HepG2 (cell line): ENCODE measurements around the gene INKA2. TPM values are rescaled to one million over a fixed set of nuclear protein-coding genes. Genes with fewer than 3 reads are reported as not detected.

ENCODE experiments used
- CBX5 ChIP-seq: sonication (generic); formaldehyde crosslinking; IDR thresholded peaks from 2 replicates; pipeline ENCODE4 v1.4.0; 2020; ENCODE audit warnings: missing genetic modification reagents, borderline replicate concordance
- EEA1 ChIP-seq: sonication (generic); formaldehyde crosslinking; IDR thresholded peaks from 2 replicates; pipeline ENCODE4 v1.5.1; 2020; ENCODE audit warnings: mild to moderate bottlenecking, missing genetic modification reagents, borderline replicate concordance
- ETV5 ChIP-seq: IDR thresholded peaks from 2 replicates; pipeline ENCODE4 v1.6.1; 2018; ENCODE audit warnings: missing biosample characterization, missing genetic modification reagents, inconsistent platforms, borderline replicate concordance
- GATAD1 ChIP-seq: IDR thresholded peaks from 2 replicates; pipeline ENCODE4 v1.6.1; 2016; ENCODE audit warnings: missing genetic modification reagents, missing compliant biosample characterization
- GTF2F1 ChIP-seq: fragments of 150-350 bp; IDR thresholded peaks from 2 replicates; pipeline ENCODE4 v1.6.1; 2014; ENCODE audit warnings: low read length
- HNF4G ChIP-seq, 2 experiments: sonication (generic) in 1 of 2; formaldehyde crosslinking in 1 of 2; IDR thresholded peaks; 2 replicates each; pipeline versions ENCODE4 v1.4.0 to v1.6.1; 2011 to 2020; ENCODE audit warnings: borderline replicate concordance in 2 of 2, low read depth in 2 of 2, mild to moderate bottlenecking in 2 of 2, low read length in 1 of 2, missing genetic modification reagents in 1 of 2, moderate library complexity in 1 of 2
- KLF6 ChIP-seq: IDR thresholded peaks from 2 replicates; pipeline ENCODE4 v1.8.0; 2016; ENCODE audit warnings: missing biosample characterization, missing genetic modification reagents
- PHF21A ChIP-seq: sonication (generic); formaldehyde crosslinking; IDR thresholded peaks from 2 replicates; pipeline ENCODE4 v1.5.0; 2020; ENCODE audit warnings: mild to moderate bottlenecking, missing genetic modification reagents
- PITX1 ChIP-seq: sonication (generic); formaldehyde crosslinking; IDR thresholded peaks from 2 replicates; pipeline ENCODE4 v1.5.1; 2020; ENCODE audit warnings: mild to moderate bottlenecking, missing genetic modification reagents
- RNF2 ChIP-seq: fragments of 450-650 bp; conservative IDR thresholded peaks from 2 replicates; pipeline ENCODE4 v1.6.1; 2016; ENCODE audit warnings: low read depth
- SETDB1 ChIP-seq: sonication (generic); formaldehyde crosslinking; IDR thresholded peaks from 2 replicates; pipeline ENCODE4 v1.5.1; 2020; ENCODE audit warnings: missing genetic modification reagents, mild to moderate bottlenecking, borderline replicate concordance
- SKI ChIP-seq: fragments of 450-650 bp; IDR thresholded peaks from one replicate; pipeline ENCODE4 v1.6.1; 2018; ENCODE audit warnings: mild to moderate bottlenecking; ENCODE audit not compliant: partially characterized antibody
- ZMAT3 ChIP-seq: sonication (generic); formaldehyde crosslinking; conservative IDR thresholded peaks from 2 replicates; pipeline ENCODE4 v1.7.0; 2021; ENCODE audit warnings: missing genetic modification reagents
- ZNF136 ChIP-seq: sonication (generic); formaldehyde crosslinking; IDR thresholded peaks from 2 replicates; pipeline ENCODE4 v1.8.1; 2022; ENCODE audit warnings: low read depth, mild to moderate bottlenecking, moderate library complexity, missing genetic modification reagents
- ZNF17 ChIP-seq: sonication (generic); formaldehyde crosslinking; IDR thresholded peaks from 2 replicates; pipeline ENCODE4 v1.5.0; 2020; ENCODE audit warnings: mild to moderate bottlenecking, missing genetic modification reagents
- ZNF224 ChIP-seq: sonication (generic); formaldehyde crosslinking; IDR thresholded peaks from 2 replicates; pipeline ENCODE4 v1.5.0; 2020; ENCODE audit warnings: mild to moderate bottlenecking, missing genetic modification reagents
- polyA plus RNA-seq, 8 experiments: library from polyadenylated mRNA; depleted of rRNA in 3 of 8; stranded (reverse) in 7 of 8; unstranded in 1 of 8; fragments of >200 nt; fragmentation: Illumina TruSeq in 4 of 8; extraction: Trizol in 4 of 8; gene quantifications; 2 replicates each; pipeline versions ENCODE4 v1.2.1 to v1.2.3, GENCODE V29; 2011 to 2016; ENCODE audit warnings: low read depth in 4 of 8, missing spikeins in 1 of 8, mixed read lengths in 1 of 8; ENCODE audit not compliant: insufficient read depth in 1 of 8
- total RNA-seq, 5 experiments: library from RNA; depleted of rRNA; stranded (reverse); fragments of >200 nt; fragmentation: Illumina TruSeq; extraction: Trizol; gene quantifications; 2 replicates each; pipeline ENCODE4 v1.2.3, GENCODE V29; 2016; ENCODE audit warnings: low read depth in 1 of 5
- TF ChIP-seq, protein P1 (sequence below): sonication (generic); formaldehyde crosslinking; IDR thresholded peaks from 2 replicates; pipeline ENCODE4 v1.4.0; 2020; ENCODE audit warnings: missing genetic modification reagents
- TF ChIP-seq, protein P2 (sequence below): sonication (generic); formaldehyde crosslinking; IDR thresholded peaks from 2 replicates; pipeline ENCODE4 v1.5.1; 2020; ENCODE audit warnings: missing genetic modification reagents, mild to moderate bottlenecking, borderline replicate concordance
- TF ChIP-seq, protein P3 (sequence below): sonication (generic); formaldehyde crosslinking; IDR thresholded peaks from 2 replicates; pipeline ENCODE4 v1.4.0; 2020; ENCODE audit warnings: missing genetic modification reagents, low read depth, mild to moderate bottlenecking, borderline replicate concordance
- TF ChIP-seq, protein P4 (sequence below): IDR thresholded peaks from 2 replicates; pipeline ENCODE4 v1.6.1; 2016

INKA2 gene
- total and polyA plus RNA-seq, 2 of the 13 experiments (the other 11 are each of a cell fraction or from before 2014, with no cell fraction given), result 2.6 to 4.6 TPM

DNA sequence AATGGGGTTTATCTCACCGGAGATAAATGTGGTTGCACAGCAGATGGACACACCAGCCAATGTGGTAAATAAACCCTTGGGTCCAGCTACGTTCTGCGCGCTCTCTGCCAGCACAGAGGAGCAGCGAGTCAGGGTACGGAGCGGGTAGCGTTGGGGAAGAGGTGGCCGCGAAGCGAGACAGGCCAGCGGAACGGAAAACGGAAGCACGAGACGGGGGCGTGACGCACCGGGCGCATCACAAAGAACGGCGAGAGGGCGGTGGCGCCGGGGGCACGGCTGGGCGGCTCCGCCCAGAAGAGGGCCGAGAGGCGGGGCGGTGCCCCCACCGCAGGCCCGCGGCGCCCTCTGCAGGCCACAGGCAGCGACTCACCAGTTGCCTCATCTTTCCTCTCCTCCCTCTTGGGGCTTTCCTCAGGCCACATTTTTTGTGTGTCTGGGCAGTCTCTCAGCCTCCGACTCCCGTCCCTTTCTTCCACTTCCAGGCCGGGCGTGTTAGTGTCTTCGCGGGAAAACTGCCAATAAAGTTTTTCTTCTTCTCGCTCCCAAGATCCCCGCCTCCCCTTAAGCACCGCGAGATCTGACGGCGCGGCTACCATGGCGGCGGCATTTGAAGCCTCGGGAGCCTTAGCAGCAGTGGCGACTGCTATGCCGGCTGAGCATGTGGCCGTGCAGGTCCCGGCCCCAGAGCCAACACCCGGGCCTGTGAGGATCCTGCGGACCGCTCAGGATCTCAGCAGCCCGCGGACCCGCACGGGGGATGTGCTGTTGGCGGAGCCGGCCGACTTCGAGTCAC is 16.3 kb upstream of the INKA2 start, which contains the start of gene DDX20 (continued):
- TF ChIP-seq CBX5 (CRISPR knock-in tag) (peak; percentile 38; the same call in 1 of the 2 replicates), ZNF17 (no peak), SKI (peak; percentile 61), RNF2 (peak; percentile 92; the same call in 1 of the 2 replicates), GTF2F1 (peak; percentile 81), KLF6 (CRISPR knock-in tag) (peak; percentile 94), ZMAT3 (CRISPR knock-in tag) (0 out of 2 replicates have a peak, but pooled peaks have one; percentile 59), ZNF136 (CRISPR knock-in tag) (0 out of 2 replicates have a peak, but pooled peaks have one; percentile 22), EEA1 (no peak; the same call in 1 of the 2 replicates), ETV5 (CRISPR knock-in tag) (peak; percentile 57), ZNF224 (CRISPR knock-in tag) (peak; percentile 25; the same call in 1 of the 2 replicates), HNF4G (IDR thresholded peaks at IDR 0.05; ENCODE audit: borderline replicate concordance, low read depth, low read length) (no peak), HNF4G (CRISPR knock-in tag; IDR thresholded peaks at IDR 0.05; ENCODE audit: borderline replicate concordance, low read depth) (0 out of 2 replicates have a peak, but pooled peaks have one; percentile 16), PHF21A (CRISPR knock-in tag) (no peak; the same call in 1 of the 2 replicates), SETDB1 (CRISPR knock-in tag) (no peak), GATAD1 (CRISPR knock-in tag) (peak; percentile 95), PITX1 (CRISPR knock-in tag) (peak; percentile 66; the same call in 1 of the 2 replicates)
- TF ChIP-seq, protein P1, sequence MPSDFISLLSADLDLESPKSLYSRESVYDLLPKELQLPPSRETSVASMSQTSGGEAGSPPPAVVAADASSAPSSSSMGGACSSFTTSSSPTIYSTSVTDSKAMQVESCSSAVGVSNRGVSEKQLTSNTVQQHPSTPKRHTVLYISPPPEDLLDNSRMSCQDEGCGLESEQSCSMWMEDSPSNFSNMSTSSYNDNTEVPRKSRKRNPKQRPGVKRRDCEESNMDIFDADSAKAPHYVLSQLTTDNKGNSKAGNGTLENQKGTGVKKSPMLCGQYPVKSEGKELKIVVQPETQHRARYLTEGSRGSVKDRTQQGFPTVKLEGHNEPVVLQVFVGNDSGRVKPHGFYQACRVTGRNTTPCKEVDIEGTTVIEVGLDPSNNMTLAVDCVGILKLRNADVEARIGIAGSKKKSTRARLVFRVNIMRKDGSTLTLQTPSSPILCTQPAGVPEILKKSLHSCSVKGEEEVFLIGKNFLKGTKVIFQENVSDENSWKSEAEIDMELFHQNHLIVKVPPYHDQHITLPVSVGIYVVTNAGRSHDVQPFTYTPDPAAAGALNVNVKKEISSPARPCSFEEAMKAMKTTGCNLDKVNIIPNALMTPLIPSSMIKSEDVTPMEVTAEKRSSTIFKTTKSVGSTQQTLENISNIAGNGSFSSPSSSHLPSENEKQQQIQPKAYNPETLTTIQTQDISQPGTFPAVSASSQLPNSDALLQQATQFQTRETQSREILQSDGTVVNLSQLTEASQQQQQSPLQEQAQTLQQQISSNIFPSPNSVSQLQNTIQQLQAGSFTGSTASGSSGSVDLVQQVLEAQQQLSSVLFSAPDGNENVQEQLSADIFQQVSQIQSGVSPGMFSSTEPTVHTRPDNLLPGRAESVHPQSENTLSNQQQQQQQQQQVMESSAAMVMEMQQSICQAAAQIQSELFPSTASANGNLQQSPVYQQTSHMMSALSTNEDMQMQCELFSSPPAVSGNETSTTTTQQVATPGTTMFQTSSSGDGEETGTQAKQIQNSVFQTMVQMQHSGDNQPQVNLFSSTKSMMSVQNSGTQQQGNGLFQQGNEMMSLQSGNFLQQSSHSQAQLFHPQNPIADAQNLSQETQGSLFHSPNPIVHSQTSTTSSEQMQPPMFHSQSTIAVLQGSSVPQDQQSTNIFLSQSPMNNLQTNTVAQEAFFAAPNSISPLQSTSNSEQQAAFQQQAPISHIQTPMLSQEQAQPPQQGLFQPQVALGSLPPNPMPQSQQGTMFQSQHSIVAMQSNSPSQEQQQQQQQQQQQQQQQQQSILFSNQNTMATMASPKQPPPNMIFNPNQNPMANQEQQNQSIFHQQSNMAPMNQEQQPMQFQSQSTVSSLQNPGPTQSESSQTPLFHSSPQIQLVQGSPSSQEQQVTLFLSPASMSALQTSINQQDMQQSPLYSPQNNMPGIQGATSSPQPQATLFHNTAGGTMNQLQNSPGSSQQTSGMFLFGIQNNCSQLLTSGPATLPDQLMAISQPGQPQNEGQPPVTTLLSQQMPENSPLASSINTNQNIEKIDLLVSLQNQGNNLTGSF (CRISPR knock-in tag), result no peak
- TF ChIP-seq, protein P2, sequence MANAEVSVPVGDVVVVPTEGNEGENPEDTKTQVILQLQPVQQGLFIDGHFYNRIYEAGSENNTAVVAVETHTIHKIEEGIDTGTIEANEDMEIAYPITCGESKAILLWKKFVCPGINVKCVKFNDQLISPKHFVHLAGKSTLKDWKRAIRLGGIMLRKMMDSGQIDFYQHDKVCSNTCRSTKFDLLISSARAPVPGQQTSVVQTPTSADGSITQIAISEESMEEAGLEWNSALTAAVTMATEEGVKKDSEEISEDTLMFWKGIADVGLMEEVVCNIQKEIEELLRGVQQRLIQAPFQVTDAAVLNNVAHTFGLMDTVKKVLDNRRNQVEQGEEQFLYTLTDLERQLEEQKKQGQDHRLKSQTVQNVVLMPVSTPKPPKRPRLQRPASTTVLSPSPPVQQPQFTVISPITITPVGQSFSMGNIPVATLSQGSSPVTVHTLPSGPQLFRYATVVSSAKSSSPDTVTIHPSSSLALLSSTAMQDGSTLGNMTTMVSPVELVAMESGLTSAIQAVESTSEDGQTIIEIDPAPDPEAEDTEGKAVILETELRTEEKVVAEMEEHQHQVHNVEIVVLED (CRISPR knock-in tag), result peak; percentile 81
- TF ChIP-seq, protein P3, sequence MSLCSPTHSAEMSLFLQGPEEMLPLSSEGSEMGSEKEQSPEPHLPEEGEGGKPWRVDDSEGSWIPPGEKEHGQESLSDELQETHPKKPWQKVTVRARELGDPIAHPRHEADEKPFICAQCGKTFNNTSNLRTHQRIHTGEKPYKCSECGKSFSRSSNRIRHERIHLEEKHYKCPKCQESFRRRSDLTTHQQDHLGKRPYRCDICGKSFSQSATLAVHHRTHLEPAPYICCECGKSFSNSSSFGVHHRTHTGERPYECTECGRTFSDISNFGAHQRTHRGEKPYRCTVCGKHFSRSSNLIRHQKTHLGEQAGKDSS (CRISPR knock-in tag), result peak; percentile 66; the same call in 1 of the 2 replicates
- TF ChIP-seq, protein P4, sequence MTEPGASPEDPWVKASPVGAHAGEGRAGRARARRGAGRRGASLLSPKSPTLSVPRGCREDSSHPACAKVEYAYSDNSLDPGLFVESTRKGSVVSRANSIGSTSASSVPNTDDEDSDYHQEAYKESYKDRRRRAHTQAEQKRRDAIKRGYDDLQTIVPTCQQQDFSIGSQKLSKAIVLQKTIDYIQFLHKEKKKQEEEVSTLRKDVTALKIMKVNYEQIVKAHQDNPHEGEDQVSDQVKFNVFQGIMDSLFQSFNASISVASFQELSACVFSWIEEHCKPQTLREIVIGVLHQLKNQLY, result peak; percentile 90
